Heart left ventricle (tissue), 13 donors: ENCODE results near the gene FBXO39.

Source experiments
- POLR2A ChIP-seq, 2 donors: fragments of 450-650 bp; IDR thresholded peaks; one replicate each; pipeline ENCODE4 v1.6.1; 2017; ENCODE audit warnings: antibody characterized with exemption in 2 of 2, mild to moderate bottlenecking in 2 of 2, moderate library complexity in 2 of 2
- TF ChIP-seq, protein P1 (sequence below), 12 donors: fragments of 200-600 bp; sonication (generic) in 4 of 12; IDR thresholded peaks; one replicate each; pipeline versions ENCODE4 v1.5.0 to v1.8.0; 2018 to 2022; ENCODE audit warnings: antibody characterized with exemption in 12 of 12, mild to moderate bottlenecking in 5 of 12
- donor health status: ischemic (EF 13 %, LVEDD 7.1; RV severe dilation, severe dysfunction).
- donor health status: DM: no; HTN: yes; CAD: no.
- donor health status: DM: no; HTN: no; CAD: no.
- donor health status: ischemic (EF 25% LVEDD 6.9; RV normal size, moderate dysfunction).
- donor health status: ischemic (EF 25% LVEDD 5.7; RV mildly dilated, moderate dysfunction).
- donor health status: ischemic (EF 35%, LVEDD 5.7; RV mildly dilated, moderate dysfunction).
- donor health status: nonischemic (EF 11% LVEDD 7.7; RV severe dilation, severe dysfunction).
- donor health status: DM: yes; HTN: yes; CAD: no.
- donor health status: PGD.
- donor health status: ischemic (EF 29% LVEDD 5.4; RV normal size, mild dysfunction).
- donor health status: nonischemic (EF 23%, LVEDD 6.1; RV moderate dilation, normal function).

DNA sequence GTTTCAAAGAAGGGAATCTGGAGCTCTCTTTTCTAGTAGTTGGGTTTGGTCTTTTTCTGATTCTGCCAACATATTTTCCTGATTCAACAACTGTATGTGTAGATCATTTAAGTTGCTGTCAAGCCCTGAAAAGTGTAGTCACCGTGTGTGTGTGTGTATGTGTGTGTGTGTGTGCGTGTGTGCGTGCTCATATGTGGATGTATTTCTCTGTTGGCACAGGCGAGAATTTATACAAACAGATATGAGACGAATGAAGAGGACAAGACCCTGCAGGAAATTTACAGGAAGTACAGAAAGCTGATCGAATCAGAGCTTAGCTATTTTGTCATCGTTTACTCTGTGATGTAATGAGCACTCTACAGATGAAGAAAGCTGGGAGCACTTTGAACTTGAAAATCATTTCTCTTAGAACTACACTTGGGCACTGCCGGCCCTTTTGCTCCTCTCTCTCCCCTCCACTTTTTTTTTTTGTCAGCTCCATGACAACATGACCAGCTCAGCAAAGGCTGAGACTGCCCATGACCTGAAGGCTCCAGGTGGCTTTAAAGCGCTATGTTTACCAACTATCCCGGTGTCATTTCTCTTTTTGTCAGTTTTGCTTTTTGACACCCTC is 11.2 kb downstream of the FBXO39 start:
- TF ChIP-seq, protein P1, sequence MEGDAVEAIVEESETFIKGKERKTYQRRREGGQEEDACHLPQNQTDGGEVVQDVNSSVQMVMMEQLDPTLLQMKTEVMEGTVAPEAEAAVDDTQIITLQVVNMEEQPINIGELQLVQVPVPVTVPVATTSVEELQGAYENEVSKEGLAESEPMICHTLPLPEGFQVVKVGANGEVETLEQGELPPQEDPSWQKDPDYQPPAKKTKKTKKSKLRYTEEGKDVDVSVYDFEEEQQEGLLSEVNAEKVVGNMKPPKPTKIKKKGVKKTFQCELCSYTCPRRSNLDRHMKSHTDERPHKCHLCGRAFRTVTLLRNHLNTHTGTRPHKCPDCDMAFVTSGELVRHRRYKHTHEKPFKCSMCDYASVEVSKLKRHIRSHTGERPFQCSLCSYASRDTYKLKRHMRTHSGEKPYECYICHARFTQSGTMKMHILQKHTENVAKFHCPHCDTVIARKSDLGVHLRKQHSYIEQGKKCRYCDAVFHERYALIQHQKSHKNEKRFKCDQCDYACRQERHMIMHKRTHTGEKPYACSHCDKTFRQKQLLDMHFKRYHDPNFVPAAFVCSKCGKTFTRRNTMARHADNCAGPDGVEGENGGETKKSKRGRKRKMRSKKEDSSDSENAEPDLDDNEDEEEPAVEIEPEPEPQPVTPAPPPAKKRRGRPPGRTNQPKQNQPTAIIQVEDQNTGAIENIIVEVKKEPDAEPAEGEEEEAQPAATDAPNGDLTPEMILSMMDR (IDR thresholded peaks at IDR 0.05): no peak
- TF ChIP-seq POLR2A (IDR thresholded peaks at IDR 0.05): no peak
